ENCODE measurements around the gene RECQL5.
"Not testable (repeated sequence)": the region's sequence is repeated elsewhere in the genome, so short reads cannot be mapped to it uniquely, and the experiment has no call there.

Gene RECQL5

DNA sequence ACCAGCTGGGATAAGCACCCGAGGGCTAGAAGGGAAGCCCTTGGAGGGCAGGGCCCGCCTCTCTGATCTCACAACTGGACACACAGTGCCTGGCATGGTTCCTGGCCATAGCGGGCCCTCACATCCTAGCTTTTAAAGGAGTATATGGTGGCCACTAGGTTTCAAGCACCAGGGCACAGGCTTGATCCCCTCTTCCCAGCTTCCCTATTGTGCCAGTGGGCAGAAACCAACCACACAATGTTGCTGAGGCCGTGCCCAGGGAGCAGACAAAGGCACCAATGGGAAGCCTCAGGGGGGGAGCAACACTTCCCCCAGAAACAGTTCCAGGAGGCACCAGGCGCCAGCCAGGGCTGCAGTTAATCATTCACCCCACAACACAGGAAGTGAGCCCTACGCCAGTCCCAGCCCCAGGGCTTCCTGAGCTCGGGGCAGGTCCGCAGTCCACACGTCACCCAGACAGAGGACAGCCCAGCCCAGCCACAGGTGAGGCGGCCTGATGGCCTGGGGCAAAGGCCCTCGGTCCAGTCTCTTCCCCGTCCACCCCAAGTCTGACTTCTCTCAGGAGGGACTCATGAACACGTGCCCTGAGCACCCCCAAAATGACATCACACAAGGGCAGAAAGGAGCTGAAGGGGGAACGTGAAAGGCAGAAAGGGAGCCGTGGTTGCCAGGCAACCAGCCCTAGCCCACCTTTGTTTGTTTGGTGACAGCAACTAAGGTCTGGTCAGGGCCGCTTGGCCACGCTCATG, 20.9 kb downstream of the RECQL5 start:
- DNase-seq = no peak

GRCh38 chr17:75645501-75645888, 21.5 kb downstream of the RECQL5 start:
- DNase-seq = no peak

DNA sequence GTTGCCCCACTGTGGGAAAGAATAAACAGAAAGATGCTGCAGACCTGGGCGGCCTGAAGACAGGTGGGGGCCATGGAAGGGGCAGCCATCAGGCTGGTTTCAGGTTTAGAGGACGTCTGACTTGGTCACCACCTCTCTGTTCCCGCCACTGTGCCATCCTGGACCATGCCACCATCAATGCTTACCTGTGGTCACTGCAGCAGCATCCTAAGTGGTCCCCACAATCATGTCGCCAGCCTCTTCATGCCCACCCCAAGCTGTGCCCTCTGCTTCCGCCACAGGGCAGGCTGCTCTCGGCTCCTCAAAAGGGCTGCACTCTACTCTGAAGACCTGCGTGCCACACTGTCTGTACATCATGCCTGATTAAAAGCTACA, 23.3 kb downstream of the RECQL5 start:
- DNase-seq = no peak

- no peak for DNase-seq
Observed at GRCh38 chr17:75642784-75643642, 23.9 kb downstream of the RECQL5 start.

- no peak for DNase-seq
Observed at GRCh38 chr17:75642182-75642783, 24.7 kb downstream of the RECQL5 start.

GRCh38 chr17:75641343-75641742, 25.6 kb downstream of the RECQL5 start:
- no peak for DNase-seq

- DNase-seq = no peak
Observed at GRCh38 chr17:75640556-75641119, 26.3 kb downstream of the RECQL5 start.

- DNase-seq = no peak
Observed at GRCh38 chr17:75639771-75640555, 27.0 kb downstream of the RECQL5 start.

GRCh38 chr17:75639327-75639726, 27.6 kb downstream of the RECQL5 start:
- no peak for DNase-seq

DNA sequence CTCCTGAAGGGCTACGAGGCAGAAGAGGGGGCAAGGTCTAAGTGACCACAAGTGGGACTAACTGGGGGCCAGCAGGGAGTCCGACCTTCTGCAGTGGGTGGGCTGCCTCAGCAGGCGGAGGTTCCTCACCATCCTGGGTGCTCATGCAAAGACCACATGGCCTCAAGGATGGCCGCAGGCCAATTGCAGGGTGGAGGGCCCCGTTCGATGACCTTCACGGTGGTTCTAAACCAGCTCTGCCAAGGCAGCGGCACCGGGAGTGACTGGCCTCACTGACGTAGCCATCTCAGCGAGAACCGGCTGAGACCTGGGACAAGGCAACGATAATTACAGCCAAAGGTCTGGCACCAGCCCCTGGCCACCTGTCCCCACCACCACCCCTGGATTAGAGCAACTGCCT, 28.1 kb downstream of the RECQL5 start:
- DNase-seq = no peak

- DNase-seq = not testable (repeated sequence)
Observed at GRCh38 chr17:75638039-75638438, 28.9 kb downstream of the RECQL5 start.

- DNase-seq = no peak
Observed at GRCh38 chr17:75637551-75637950, 29.4 kb downstream of the RECQL5 start.

- no peak for DNase-seq
Observed at GRCh38 chr17:75637143-75637538, 29.8 kb downstream of the RECQL5 start.

GRCh38 chr17:75636381-75637142, 30.4 kb downstream of the RECQL5 start:
- DNase-seq = no peak

DNA sequence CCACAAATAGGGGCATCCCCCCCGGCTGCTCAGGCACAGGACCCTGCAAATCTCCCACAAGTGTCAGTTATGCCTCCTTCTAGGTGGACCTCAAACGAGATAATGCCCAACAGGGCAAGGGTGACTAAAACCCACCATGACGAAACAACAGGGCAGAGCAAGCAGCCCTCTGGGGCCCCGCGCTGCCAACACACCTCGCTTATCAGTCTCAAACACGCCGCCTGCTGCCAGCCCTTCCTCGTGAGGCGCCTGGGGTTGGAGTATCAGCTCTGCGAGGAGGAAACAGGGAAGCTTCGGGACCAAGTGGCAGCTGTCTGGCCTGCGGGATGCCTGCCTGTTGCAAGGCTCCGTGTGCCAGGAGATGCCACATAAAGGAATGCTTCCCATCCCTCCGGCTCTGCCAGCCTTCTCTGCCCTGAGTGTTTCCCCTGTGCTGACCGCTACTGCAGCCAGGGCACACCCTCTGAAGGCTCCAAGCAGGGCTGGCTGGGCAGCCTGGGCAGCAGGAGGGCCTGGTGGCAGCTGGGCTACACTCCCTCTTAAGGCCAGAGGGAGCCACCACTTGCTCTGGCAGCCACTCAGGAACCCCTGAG, 31.2 kb downstream of the RECQL5 start:
- peak; percentile 76 to 84 for DNase-seq

- no peak for DNase-seq
Observed at GRCh38 chr17:75634754-75635609, 32.0 kb downstream of the RECQL5 start.

- no peak for DNase-seq
Observed at GRCh38 chr17:75634376-75634740, 32.6 kb downstream of the RECQL5 start.

DNA sequence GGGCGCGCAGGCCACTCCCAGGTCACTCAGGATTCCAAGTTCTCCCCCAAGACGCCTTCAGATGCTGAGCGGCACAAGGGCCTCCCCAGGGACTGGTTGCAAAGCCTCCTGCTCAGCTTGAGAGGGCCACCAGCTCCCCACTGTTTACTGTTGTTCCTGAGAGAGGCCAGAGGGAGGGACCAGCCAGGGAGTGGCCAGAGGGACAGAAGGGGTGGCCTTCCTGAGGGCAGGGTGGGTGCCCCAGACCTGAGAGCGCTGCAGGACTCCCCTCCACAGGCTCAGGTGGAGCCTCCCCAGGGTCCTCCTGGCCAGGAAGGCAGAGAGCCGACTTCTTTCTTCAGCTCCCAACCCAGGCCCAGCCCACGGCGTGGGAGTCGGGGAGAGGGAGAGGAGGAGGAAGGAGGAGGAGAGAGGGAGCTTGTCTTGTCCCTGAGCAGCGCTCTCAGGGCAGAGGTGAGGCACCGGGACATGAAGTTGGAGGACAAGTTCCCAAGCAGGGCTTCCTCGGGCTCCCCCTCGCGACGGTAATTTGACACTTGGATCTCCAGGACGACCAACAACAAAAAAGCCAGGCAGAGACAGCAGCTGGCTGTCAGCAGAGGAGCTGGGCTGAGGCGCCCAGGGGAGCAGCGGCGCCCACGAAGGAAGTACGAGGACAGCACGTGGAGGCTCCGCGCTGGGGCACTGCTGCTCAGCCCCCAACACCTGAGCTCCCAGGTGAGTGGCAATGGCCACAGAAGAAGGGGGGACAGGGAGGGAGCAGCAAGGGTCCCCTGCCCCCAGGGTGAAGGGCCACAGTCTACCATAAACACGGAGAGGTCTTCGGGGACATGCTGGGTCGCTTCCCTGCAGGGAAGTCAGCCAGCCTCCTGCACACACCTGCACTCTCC, 33.2 kb downstream of the RECQL5 start:
- no peak for DNase-seq

- DNase-seq = peak; percentile 55 to 74
Observed at GRCh38 chr17:75632863-75633485, 34.0 kb downstream of the RECQL5 start, which contains the start of gene SMIM5. TSS of gene SMIM5 (plus strand) at chr17:75633434. CDS start at chr17:75640202, 6,768 bp downstream.

All from cerebellar nuclear complex (tissue), 1 donor.